Rectal smooth muscle tissue (tissue), 1 donor: ENCODE measurements around the gene RNASE11.
"Not testable (repeated sequence)": the region's sequence is repeated elsewhere in the genome, so short reads cannot be mapped to it uniquely, and the experiment has no call there.

Experiments used
- H3K27ac ChIP-seq: one replicate; pipeline ENCODE4 v1.7.0; 2013; ENCODE audit warnings: low read depth, low read length, inconsistent platforms
- H3K27me3 ChIP-seq: one replicate; pipeline ENCODE4 v1.7.0; 2013; ENCODE audit warnings: low read length; ENCODE audit not compliant: control insufficient read depth, insufficient read depth
- H3K36me3 ChIP-seq: one replicate; pipeline ENCODE4 v1.7.0; 2013; ENCODE audit warnings: low read length; ENCODE audit not compliant: control insufficient read depth, insufficient read depth
- H3K4me1 ChIP-seq: one replicate; pipeline ENCODE4 v1.7.0; 2013; ENCODE audit warnings: low read length; ENCODE audit not compliant: control insufficient read depth, insufficient read depth
- H3K4me3 ChIP-seq: one replicate; pipeline ENCODE4 v1.7.0; 2013; ENCODE audit warnings: low read length
- H3K9ac ChIP-seq: one replicate; pipeline ENCODE4 v1.7.0; 2013; ENCODE audit warnings: low read length

The RNASE11 gene

GRCh38 chr14:20623798-20624197 is 36.0 kb upstream of the RNASE11 start:
- H3K27ac ChIP-seq, result no peak overlapping the region
- H3K4me1 ChIP-seq, result no peaks in the 10 kb centered on the region
- H3K36me3 ChIP-seq, result no peaks in the 10 kb centered on the region
- H3K27me3 ChIP-seq, result no peaks in the 10 kb centered on the region
- no peak overlapping the region for H3K9ac ChIP-seq
- H3K4me3 ChIP-seq, result no peak overlapping the region

GRCh38 chr14:20622816-20623291 is 35.1 kb upstream of the RNASE11 start:
- H3K4me3 ChIP-seq, result no peak overlapping the region

GRCh38 chr14:20620798-20621478 is 33.1 kb upstream of the RNASE11 start:
- H3K27ac ChIP-seq, result no peak overlapping the region
- no peaks in the 10 kb centered on the region for H3K36me3 ChIP-seq
- H3K9ac ChIP-seq, result no peak overlapping the region
- H3K4me1 ChIP-seq, result no peaks in the 10 kb centered on the region
- H3K27me3 ChIP-seq, result no peaks in the 10 kb centered on the region
- H3K4me3 ChIP-seq, result no peak overlapping the region

More at GRCh38 chr14:20622816-20623291, 35.1 kb upstream of the RNASE11 start:
- Histone ChIP-seq H3K4me1 (no peaks in the 10 kb centered on the region), H3K27me3 (no peaks in the 10 kb centered on the region), H3K9ac (no peak overlapping the region), H3K27ac (no peak overlapping the region), H3K36me3 (no peaks in the 10 kb centered on the region)

GRCh38 chr14:20619688-20620087 is 31.9 kb upstream of the RNASE11 start:
- H3K27ac ChIP-seq, H3K9ac ChIP-seq, H3K4me1 ChIP-seq, H3K36me3 ChIP-seq, H3K27me3 ChIP-seq, H3K4me3 ChIP-seq: not testable (repeated sequence)

- no peak overlapping the region for H3K27ac ChIP-seq
- no peak overlapping the region for H3K9ac ChIP-seq
- peaks cover 2% of the 10 kb centered on the region for H3K4me1 ChIP-seq
- no peak overlapping the region for H3K4me3 ChIP-seq
- no peaks in the 10 kb centered on the region for H3K36me3 ChIP-seq
- no peaks in the 10 kb centered on the region for H3K27me3 ChIP-seq
These were observed 30.5 kb upstream of the RNASE11 start for GRCh38 chr14:20618271-20618749.

GRCh38 chr14:20617138-20618003 is 29.6 kb upstream of the RNASE11 start:
- no peak overlapping the region for H3K27ac ChIP-seq
- H3K9ac ChIP-seq, result no peak overlapping the region
- H3K4me3 ChIP-seq, result no peak overlapping the region
- no peaks in the 10 kb centered on the region for H3K36me3 ChIP-seq
- no peaks in the 10 kb centered on the region for H3K27me3 ChIP-seq
- H3K4me1 ChIP-seq, result peaks cover 4% of the 10 kb centered on the region

GRCh38 chr14:20615996-20616395 is 28.2 kb upstream of the RNASE11 start:
- peaks cover 4% of the 10 kb centered on the region for H3K4me1 ChIP-seq
- no peak overlapping the region for H3K4me3 ChIP-seq
- H3K36me3 ChIP-seq, result no peaks in the 10 kb centered on the region
- no peak overlapping the region for H3K27ac ChIP-seq
- no peaks in the 10 kb centered on the region for H3K27me3 ChIP-seq
- H3K9ac ChIP-seq, result no peak overlapping the region

- Histone ChIP-seq H3K4me1 (peaks cover 4% of the 10 kb centered on the region), H3K9ac (peak overlapping the region; percentile 43), H3K36me3 (no peaks in the 10 kb centered on the region), H3K27ac (peak overlapping the region; percentile 70), H3K27me3 (no peaks in the 10 kb centered on the region), H3K4me3 (peak overlapping the region; percentile 88)
These were observed 26.4 kb upstream of the RNASE11 start for GRCh38 chr14:20614038-20614840.

GRCh38 chr14:20613094-20614037 is 25.6 kb upstream of the RNASE11 start:
- peak overlapping the region; percentile 70 for H3K27ac ChIP-seq
- H3K4me1 ChIP-seq, result peaks cover 4% of the 10 kb centered on the region
- H3K9ac ChIP-seq, result peak overlapping the region; percentile 43
- no peaks in the 10 kb centered on the region for H3K36me3 ChIP-seq
- H3K4me3 ChIP-seq, result peak overlapping the region; percentile 88
- H3K27me3 ChIP-seq, result no peaks in the 10 kb centered on the region

- Histone ChIP-seq H3K4me3 (no peak overlapping the region), H3K4me1 (peaks cover 4% of the 10 kb centered on the region), H3K27ac (peak overlapping the region; percentile 1), H3K36me3 (no peaks in the 10 kb centered on the region), H3K27me3 (no peaks in the 10 kb centered on the region), H3K9ac (no peak overlapping the region)
These were observed 24.6 kb upstream of the RNASE11 start for GRCh38 chr14:20612403-20612802.

GRCh38 chr14:20611277-20611676 is 23.5 kb upstream of the RNASE11 start:
- no peaks in the 10 kb centered on the region for H3K27me3 ChIP-seq
- H3K4me1 ChIP-seq, result peaks cover 4% of the 10 kb centered on the region
- no peak overlapping the region for H3K4me3 ChIP-seq
- H3K9ac ChIP-seq, result no peak overlapping the region
- H3K27ac ChIP-seq, result no peak overlapping the region
- no peaks in the 10 kb centered on the region for H3K36me3 ChIP-seq
